HG03135 (cell line): ENCODE measurements around the gene ISG20L2.

Experiments
- ATAC-seq: cut with Tn5 transposase; IDR thresholded peaks from one replicate; pipeline ENCODE4 v1.9.1; 2021; ENCODE audit warnings: mild to moderate bottlenecking, moderate library complexity; ENCODE audit not compliant: unreplicated experiment

Gene ISG20L2

DNA sequence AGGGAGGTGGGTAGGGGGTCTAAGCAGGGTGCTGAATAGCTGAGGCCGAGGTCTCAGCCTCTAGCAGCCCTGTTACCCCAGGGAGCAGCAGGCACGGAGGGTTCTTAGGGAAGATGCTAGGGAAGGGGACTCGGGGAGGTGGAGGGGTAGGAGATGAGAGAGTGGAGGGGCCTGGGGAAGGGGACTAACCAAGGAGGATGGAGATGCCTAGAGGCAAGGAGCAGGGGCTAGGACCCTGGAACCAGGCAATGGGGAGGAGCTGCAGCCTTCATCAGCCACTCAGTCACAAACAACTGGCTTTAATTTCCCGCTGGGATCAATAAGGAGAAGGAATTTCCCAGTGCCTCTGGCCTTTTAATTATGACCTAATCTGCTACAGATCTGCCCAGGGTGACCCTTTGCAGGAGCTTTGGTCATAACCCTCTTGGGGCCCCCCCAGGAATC lies 20.3 kb downstream of the ISG20L2 start:
- no peak for ATAC-seq

DNA sequence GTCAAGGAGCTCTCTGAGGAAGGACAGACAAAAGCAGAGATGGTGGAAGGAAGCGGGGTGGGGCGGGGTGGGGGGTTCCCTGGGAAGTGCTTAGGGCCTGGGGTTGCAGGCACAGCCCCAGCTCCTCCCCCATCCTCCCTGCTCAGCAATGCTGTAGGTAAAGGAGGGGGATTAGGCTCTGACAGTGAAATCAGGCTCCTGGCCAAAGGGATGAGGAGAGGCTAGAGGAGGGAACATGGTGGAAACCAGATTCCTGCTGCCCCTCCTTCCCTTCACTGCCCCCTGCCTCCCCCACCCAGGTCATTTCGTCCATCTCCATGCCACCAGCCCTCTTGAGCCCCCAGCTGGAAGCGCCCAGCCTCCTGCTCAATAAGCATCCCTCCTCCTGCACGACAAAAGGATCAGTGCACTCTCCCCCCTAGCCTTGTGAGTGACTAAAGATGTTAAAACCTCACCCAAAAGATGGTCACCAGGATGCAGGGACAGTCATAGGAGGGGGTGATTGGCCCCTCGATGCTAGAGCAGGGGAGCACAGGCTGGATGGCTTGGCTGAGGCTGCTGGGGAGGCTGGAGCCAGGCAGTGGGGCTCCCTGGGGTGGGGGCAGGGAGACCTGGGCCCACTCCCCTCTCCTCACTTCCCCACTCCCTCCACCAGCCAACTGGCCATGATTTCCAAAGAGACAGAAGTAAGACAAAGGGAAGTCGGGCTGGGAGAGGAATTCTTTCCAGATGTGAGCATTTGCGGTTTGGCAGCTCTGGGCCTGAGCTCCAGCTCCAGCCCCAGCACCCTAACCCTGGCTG lies 20.9 kb downstream of the ISG20L2 start:
- no peak for ATAC-seq

DNA sequence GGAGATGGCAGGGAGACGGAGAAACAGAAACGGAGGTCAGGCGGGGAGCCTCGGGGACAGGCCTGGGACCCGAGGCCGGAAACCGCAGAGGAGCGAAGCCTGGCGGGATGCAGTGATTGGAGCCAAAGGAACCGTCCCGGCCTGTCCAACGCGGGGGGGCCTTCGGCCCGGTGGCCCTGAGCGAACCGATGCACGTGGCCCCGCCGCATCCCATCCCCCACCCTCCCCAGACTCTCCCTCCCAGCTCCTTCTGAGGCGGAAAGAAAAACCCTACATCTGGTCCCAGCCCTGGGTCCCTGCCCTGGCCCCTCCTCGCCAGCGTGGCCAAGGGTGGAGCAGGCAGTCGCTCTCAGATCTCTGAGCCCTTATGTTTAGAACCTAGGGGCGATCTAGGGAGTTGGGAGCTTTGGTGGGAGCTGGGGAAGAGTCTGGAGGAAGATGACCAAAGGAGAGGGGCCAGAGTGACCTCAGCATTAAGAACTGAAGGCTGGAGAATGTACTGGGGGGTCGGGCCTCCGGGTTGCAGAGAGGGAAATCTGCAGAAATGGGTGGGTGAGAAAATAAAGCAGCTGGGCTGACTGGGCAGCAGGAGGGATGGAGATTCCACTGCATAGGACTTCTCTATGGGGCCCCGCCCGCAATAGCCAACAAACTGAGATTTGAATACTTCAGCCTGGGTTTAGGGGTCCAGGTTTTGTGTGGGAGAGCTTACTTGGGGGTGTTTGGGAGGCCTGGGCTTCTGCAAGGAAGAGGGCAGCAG lies 21.7 kb downstream of the ISG20L2 start:
- ATAC-seq: no peak

DNA sequence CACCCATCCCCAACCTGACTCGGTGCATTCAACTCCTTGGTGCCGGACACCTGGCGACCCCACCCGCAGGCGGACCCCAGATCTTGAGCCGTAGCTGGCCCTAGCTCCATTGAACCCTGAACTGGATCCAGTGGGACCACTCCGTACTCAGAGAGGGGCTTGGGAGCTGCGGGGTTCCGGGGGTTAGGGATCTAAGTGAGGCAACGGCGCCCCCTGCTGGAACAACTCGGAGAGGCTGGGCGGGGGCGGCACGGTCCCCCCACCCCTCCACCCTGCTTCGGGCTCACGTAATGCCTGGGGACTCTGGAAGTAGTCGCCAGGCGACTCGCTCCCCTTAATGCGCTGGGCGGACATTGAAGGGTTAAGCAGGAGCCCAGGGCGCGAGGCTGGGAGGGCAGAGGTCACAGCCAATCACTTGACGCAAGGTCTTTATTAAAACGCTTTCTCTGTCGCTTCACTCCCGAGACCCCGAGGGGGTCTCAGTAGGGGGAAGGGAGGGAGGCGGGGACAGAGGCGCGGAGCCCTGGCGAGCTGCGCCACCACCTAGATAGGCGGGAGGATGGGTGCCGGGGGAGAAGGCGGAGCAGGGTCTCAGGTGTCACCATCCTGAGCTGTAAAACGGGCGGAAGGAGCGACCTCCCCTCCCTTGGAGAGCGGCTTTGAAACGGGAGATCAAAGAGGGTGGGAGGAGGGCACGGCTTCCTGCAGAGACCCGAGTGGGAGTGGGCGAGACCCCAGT lies 22.5 kb downstream of the ISG20L2 start:
- ATAC-seq: no peak

DNA sequence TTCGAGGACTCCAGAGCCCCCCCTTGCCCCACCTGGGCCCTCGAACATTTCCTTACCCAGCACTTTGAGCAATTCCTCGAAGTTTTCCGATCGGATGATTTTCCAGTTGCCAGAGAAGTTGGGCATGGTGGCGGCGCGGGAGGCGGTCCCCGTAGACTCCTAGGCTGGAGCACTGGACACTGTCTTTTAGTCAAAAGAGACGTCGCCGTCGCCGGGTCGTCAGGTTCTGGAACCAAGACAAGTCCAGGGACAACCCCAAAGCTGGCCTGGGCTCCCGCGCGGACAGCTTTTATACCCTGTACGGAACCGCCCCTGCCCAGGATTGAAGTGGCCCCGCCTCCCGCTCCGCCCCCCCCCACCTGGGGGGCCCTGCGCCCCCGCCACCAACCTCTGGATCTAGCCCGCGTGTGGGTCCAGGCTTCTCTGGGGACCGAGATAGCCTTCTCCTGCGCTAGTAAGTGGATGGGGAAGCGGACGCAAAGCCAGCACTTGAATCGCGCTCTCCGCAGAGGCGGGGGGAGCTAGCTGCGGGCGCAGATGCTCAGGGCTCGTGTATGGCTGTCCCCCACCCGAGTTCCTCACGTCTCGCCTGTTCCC lies 23.1 kb downstream of the ISG20L2 start, which contains the start of gene CRABP2:
Gene CRABP2, minus strand, starts transcription at position 263 of the 597 bp plus-strand sequence. Its CDS starts 137 bp downstream, at position 126.
- ATAC-seq: no peak

DNA sequence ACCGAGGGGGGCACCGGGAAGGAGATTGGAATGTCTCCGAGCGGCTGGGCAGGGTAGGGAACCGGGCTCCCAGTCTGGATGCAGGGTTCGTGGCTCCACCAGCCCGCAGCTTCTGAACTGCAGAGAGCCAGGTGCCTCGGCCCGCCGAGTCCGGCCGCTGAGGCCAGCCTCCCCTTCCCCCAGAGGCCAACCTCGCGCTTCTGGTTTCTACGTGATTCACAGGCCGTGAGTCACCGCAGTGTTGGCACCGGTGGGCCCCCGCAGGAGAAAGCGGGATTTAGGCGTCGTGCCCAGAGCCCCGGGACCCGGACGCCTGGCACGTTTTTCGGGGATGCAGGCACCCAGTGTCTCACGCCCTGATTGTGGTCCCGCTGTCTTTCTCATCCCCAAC lies 23.6 kb downstream of the ISG20L2 start:
- ATAC-seq: no peak

DNA sequence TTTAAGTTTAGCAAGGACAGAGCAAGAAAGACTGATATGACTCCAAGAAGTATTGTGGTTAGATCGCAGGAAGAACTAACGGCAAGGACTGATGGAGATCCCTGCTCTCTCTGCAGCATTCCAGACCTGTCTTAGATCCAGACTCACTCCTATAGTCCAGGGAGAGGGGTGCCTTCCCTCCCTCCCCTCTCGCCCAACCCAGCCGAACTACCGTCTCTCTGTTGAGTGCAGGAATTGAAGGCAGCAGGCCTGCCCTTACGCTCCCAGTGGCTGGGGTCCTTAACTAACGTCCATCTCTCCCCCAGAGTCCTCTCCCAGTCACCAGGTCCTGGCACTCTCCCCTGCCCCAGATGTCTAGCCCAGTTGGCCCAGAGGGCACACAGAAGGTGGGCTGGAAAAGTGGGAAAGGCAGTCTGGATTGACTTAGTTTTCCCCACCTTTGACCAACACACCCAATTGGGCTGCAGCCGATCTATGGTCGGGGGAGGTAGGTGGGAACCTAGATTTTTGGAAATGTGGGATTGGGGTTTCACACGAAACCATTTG lies 24.3 kb downstream of the ISG20L2 start:
- ATAC-seq: no peak

DNA sequence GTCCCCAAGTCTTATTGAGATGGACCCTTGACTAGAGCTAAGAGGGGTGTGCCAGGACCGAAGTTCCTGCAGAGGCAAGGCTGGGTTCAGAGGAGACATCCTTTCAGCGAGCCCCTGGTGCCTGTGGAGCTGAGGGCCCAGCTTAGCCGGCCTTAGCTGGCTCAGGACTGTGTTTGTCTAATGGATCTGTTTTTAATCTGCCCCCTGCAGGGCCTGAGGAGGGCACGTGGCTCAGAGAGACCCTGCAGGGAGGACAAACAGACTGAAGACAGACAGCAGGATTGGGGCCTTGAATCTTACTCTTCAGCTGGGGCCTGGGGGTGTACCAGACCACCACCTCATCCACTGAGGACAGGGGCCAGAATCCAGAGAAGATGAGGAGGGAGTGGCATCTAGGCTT lies 24.8 kb downstream of the ISG20L2 start:
- no peak for ATAC-seq

DNA sequence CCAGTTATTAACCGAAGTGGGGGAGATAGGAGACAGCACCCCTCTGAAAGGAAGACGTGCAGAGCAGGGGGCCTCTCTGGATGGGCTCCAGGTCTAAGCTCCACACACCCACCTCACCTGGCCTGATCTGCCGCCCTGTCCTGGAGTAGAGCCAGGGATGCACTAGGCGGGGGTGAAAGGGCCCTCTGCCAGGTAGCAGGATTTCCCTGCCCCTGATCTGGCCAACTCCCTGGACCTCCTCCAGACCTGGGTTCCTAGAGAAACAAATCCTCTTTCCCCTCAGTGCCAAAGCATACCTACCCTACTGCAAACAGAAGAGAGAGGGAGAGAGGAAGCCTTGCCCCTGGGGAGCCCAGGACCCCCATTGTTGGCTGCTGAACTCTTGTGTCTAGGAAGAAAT lies 25.2 kb downstream of the ISG20L2 start:
- no peak for ATAC-seq

DNA sequence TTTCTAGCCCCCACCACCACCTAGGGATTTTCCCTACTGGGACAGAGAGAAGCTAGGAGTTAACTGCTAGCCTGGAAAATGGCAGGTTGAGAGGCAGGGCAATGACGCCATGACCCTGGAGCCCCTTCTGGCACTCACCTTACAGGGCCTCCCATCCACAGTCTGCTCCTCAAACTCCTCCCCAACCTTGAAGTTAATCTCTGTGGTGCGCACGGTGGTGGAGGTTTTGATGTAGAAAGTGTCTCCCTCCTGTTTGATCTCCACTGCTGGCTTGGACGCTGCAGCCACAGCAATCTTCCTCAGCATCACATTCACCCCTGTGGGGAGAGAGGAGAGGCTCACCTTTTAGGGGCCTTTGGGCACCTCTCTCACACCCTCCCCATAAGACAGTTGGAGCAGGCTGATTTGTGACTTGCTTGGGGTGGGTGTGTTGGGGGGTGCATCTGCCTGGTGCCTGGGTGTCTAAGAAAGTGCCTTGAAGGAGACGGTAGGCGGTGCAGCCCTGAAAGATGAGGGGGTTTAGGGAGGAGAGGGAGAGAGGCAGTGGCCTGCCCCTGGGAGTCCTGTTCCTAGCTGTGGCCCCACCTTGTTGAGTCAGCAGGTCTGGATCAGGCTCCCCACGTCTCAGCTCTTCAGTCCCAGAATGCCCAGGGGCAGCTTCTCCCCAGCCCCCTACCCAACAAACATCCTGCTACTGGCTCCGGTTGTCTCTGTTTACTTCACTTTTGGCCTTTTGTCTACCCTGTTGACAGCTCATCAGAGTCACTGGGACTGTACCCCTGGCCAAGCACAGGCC lies 27.6 kb downstream of the ISG20L2 start:
- no peak for ATAC-seq

DNA sequence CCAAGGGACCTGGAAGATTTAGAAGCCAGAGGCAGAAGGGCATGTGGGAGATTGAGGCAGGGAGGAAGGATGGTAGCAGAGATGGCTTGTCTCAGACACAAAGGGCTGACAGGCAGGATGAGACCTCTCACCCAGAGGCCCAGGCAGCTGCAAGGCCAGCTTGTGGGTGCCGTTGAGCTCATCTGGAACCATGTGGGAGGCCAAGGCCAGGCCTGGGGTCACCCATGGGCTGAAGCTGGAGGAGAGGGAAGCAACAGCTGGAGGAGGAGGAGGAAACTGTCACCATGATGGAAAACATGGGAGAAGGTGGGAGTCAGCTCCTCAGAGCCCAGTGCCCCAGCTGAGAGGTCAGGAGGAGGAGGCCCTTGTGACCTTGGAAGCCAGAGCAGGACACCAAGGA lies 29.6 kb downstream of the ISG20L2 start:
- no peak for ATAC-seq

DNA sequence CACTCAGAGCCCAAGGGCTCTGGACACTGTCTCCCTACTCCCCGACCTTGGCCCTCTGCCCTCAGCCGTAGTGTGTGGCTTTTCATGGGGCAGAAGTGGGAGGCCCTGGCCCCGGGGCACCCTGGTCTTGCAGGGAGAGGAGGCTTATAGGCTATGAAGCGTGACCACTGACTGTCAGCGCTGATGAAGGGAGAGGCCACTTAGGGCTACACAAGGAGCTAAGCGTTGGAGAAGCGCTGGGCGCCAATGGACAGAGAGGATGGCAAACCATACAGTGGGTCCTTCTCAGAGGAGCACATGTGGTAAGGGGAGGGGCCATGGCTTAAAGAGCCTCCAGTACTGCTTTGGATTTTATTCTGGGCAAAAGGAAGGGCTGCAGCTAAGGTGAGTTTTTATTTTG lies 31.1 kb downstream of the ISG20L2 start:
- no peak for ATAC-seq

DNA sequence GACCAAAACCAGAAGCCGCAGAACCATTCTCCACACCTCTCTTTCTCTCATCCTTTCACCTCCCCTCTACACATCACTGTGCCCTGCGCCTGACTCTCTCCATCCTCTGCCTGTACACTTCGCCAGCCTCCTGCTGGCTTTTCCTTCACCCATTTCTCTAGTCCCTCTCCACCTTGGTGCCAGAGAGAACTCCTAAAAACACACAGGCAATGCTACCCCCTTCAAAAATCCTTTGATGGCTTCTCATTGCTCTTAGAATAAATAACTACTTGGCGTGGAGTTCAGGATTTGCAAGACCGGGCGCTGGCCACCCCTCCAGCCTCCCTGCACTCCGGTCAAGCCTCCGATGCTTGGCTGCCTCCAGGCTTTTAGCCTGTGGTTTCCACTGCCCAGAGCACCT lies 31.8 kb downstream of the ISG20L2 start:
- no peak for ATAC-seq

DNA sequence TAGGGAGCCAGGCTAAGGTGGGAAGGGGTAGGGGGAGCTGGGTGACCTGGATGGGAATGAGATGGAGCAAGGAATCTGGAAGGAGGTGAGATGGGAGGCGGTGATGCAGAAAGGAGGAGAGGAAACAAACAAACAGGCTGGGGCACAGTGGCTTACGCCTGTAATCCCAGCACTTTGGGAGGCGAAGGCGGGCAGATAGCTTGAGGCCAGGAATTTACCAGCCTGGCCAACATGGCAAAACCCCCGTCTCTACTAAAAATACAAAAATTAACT lies 33.9 kb downstream of the ISG20L2 start:
- ATAC-seq: no peak

DNA sequence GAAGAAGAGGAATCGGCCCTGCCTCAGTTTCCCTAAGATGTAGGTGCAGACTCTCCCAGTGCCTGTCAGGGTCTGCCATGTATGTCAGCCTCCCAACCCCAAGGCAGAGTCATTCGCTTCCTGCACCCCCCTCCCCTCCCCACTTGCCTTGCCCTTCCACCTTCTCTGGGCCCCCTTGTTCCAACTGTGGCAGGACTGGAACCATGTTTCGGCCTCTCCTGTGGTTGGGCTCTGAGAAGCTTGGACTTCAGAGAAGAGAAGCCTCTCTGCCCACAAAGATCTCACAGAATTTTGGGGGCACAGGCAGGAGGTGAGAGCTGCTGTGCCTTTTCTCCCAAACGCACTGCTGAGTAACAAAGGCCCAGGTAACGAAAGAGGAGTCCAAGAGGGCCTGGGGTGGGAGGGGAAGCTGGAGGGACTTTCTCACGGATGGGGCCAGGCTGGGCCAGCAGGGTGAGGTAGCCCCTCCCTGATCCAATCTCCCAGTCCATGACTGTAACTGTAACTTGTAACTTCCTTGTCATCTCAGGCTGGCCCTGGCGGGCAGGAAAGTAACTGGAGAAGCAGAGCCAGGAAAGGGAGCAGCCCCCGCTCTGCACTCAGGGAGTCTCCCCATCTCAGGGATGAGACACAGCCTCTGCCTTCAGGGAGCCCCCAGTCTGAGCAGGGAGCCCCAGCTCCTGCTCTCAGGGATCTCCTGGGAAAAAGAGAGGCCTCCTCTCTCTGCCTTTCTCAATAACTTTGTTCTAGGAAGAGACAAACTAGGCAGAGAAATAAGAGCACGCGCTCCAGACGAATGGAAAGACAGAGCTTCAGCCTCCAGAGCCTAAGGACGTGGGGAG lies 34.5 kb downstream of the ISG20L2 start:
- ATAC-seq: no peak

DNA sequence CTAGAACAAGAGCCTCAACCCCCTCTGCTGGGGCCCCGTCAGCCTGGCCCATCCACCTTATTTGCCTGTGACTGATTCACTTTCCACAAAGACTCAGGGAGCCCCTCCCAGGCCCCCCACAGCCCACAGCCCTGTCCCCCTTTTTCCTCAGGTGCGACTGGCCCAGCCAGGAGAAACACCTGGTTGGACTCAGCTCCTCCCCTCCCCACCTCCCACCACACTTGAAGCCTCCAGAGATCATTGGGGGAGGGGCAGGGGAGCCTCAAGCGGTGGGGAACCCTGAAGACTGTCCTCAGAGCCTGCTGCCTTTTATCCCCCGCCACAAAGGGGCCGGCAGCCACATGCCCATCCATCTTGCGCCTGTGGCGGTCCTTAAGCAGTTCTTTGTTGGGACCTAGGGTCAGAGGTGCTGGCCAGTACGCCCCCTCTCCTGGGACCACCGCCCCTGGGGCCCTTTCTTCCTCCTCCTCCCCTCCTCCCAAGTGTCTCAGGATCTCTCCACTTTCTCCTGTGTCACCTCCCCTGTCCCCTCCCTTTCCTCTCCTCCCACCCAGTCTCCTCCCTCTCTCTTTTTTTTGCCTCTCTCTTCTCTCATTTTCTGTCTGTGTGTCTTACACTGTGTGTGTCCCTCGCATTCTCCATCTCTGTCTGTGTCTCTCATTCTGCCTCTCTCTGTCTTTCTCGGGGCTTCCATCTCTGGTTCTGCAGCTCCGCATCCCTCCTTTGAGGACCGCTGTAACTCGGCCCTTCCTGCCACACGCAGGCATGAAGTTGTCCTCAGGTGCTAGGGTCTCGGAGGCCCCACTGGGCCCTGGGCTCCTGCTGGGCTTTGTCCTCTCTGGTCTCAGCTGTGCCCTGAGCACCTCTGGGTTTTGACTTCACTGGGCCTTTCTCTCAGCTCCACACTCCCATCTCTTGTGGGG lies 35.4 kb downstream of the ISG20L2 start:
- no peak for ATAC-seq

DNA sequence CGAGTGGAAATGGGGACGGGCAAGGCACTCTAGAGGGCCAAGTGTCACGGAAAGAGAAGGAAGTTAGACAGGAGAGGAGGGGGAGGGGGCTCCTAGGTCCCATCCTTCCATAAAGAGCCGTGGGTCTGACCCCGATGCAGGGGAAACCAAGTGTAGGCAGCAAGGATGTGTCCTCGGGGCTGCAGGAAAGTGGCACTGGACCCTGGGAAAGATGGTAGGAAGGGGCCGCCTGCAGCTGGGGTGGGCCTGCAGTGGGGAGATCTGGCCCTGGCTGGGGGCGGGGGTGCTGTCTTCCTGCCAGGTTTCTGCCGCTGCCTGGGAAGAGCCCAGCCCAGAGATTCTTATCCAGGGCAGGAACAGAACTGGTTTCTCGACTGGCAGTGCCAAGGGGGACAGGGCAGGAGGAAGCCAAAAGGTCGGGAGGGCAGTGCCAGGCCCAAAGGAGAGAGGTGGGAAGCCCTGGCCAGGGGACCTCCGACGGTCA lies 36.1 kb downstream of the ISG20L2 start:
- no peak for ATAC-seq
